Activated CD8-positive, alpha-beta memory T cell treated with anti-CD3 and anti-CD28 coated beads for 1 hour (primary cell): ENCODE measurements around the gene BEST3.
"Not testable (repeated sequence)": the region's sequence is repeated elsewhere in the genome, so short reads cannot be mapped to it uniquely, and the experiment has no call there.

Source experiments
- DNase-seq, 2 donors: peaks; one replicate each; pipeline ENCODE4 v3.0.0-alpha.2; 2020; ENCODE audit warnings: low read depth in 1 of 2; ENCODE audit errors: extremely low read depth in 1 of 2

Gene BEST3

GRCh38 chr12:69688471-69689427 lies 10.4 kb downstream of the BEST3 start:
- DNase-seq = peak in 1 of 2 donors; percentile 7

- DNase-seq = no peak
Measured at GRCh38 chr12:69688021-69688420, 11.1 kb downstream of the BEST3 start.

- no peak for DNase-seq
Measured at GRCh38 chr12:69687390-69687789, 11.7 kb downstream of the BEST3 start.

- no peak for DNase-seq
Measured at GRCh38 chr12:69686731-69687130, 12.4 kb downstream of the BEST3 start.

- DNase-seq = no peak
Measured at GRCh38 chr12:69685810-69686209, 13.3 kb downstream of the BEST3 start.

- DNase-seq = no peak
Measured at GRCh38 chr12:69684466-69684865, 14.6 kb downstream of the BEST3 start.

- DNase-seq = no peak
Measured at GRCh38 chr12:69682110-69682755, 16.9 kb downstream of the BEST3 start.

DNA sequence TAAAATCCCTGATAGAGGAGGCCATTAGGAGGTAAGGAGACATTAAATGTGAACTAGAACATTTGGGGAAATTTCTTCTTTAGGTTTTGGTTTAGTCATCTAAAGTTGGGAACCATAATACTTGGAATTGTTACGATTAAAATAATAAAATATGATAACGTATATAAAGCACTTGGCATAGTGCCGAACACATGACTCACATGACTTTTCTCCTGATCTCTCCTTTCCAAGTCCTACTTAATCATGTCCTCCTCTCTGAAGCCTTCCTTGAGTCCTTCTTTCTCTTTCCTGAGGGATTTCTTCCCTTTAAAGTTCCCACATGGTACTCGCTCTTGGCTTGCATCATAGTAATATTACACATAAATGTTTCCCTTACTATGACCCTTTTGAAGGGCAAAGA lies 20.0 kb downstream of the BEST3 start:
- no peak for DNase-seq

- DNase-seq = no peak
Measured at GRCh38 chr12:69676257-69677012, 22.7 kb downstream of the BEST3 start.

DNA sequence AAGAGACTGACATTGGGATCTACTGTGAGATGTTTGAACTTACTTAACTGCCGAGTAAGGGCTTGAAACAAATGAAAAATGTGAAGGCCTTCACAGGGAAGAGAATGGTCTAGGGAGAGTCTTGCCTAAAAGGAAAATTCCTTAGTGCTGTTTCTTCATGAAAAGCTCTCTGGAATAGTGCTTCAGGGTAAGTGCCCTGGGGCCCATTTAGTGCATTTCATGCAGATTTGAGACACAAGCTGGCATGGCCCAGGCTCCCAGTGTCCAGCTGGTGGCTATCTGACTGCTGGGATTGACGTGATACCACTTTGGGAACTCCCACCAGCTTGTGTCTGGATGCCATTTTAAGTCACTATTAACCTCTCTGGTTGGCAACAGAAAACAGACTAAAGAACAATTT lies 26.9 kb downstream of the BEST3 start:
- no peak for DNase-seq

GRCh38 chr12:69671597-69671996 lies 27.5 kb downstream of the BEST3 start:
- DNase-seq = no peak

GRCh38 chr12:69666798-69667197 lies 32.3 kb downstream of the BEST3 start:
- no peak for DNase-seq

DNA sequence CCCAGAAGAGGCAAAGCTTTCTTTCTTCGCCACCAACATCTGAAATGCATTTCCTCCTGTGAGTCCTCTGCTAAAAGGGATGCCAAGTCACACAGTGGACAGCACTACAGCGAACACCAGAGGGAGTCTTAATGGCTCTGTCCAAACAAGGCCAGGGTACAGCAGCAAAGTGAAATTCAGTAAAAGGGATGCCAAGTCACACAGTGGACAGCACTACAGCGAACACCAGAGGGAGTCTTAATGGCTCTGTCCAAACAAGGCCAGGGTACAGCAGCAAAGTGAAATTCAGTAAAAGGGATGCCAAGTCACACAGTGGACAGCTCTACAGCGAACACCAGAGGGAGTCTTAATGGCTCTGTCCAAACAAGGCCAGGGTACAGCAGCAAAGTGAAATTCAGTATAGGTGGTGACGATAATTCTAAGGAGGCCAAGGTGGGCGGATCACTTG lies 34.1 kb downstream of the BEST3 start:
- not testable (repeated sequence) for DNase-seq

DNA sequence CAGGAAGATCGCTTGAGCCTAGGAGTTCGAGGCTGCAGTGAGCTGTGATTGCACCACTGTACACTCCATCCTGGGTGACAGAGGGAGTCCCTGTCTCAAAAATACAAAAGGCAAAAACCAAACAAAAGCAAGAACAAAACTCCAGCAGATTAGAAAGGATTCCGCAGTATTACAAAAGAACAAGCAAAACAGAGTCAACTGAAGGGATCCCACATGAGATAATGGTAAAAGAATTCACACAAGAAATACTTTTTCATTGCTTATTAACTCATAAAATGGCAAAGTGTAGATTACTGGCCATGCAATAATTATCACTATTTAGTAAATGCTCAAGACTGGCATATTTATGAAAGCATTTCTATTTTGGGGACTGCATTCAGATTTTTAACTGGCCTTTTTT lies 35.4 kb downstream of the BEST3 start:
- no peak for DNase-seq

GRCh38 chr12:69662764-69663163 lies 36.3 kb downstream of the BEST3 start:
- no peak for DNase-seq

GRCh38 chr12:69661386-69661785 lies 37.7 kb downstream of the BEST3 start:
- no peak for DNase-seq

GRCh38 chr12:69660164-69660863 lies 38.8 kb downstream of the BEST3 start:
- DNase-seq = no peak

DNA sequence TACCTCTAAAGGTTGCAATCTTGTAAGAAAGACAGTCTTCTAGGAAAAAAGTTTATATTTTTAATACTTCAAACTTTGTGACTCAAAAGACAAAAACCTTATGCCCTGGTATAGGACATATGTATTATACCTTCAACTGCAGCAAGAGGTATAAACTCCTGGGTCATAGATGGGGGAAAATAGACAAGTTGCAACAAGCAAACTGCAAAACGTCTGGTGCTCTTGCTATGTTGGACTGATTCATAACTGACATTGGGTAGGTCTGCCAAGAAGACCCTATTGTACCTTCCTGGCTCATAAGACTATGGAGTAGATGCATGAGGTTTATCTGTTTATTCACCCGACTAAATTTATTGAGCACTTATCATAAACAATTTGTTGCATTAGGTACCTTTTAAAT lies 40.9 kb downstream of the BEST3 start:
- no peak for DNase-seq

DNA sequence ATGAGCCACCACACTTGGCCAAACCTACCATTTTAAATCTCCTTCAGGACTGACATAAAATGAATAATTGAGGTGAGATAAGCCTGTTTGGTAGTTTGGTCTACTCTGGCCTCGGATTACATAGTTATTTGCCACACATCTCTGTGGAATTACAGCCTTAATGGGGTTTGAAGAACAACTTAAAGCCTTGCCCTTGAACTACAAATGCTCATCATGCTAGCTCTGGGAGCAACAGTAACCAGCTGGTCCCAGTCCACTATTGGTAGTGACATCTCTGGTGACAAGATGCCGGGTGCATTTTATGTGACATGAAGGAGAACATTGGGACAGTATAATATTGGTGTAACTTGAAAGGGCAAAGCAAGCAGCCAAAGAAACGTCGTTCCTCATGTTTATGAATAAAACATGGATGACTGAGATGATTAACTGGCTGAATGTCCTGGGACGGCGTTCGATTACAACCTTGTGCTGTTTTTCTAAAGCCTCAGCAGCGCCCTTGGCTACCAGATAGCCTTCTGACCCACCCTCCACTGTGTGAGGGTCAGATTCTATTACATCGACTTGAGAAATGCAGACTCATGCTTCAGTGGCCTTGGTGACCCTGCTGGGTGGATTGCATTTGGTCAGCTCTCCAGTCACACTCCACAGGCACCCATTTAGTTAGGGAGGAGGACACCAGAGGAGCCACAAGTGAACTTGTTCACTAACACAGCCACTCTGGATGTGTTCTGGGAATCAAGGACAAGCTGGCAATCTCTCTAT lies 41.5 kb downstream of the BEST3 start:
- DNase-seq = no peak
